ENCODE measurements around the gene GRPEL1. TPM values are rescaled to one million over a fixed set of nuclear protein-coding genes. Genes with fewer than 3 reads are reported as not detected.

Gene GRPEL1
- total RNA-seq, 1 experiment from 2014 or later, result 78.2 TPM

DNA sequence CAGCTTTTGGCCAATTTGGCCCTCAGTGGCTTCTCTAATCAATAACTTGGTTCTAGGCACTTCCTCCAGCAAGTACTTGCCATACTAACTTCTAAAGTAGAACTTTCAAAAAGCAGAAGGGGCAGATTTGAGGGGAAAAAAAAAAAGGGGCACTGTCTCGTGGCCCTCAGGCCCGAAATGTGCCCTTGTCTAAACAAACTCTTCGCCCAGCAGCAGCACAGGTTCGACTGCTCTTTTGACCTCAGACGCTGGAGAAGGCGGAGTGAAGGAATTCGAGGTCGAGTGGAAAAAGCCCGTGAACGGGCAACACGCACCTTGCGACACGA, 775 bp downstream of the GRPEL1 start:
- no peaks in the 10 kb centered on the region for H3K9me3 ChIP-seq (ENCODE audit: low read depth, low read length, poor library complexity, severe bottlenecking)
- ChIA-PET CTCF (interaction anchor here (0.6 to 0.7 kb wide), 2 partner anchors 27 to 210 kb away, joined by 3 to 4 read pairs; no protein-coding TSS in a partner anchor), POLR2A (ENCODE audit: low non-redundant PET) (interaction anchor here (0.6 kb wide), 1 partner anchor 1902 kb away, joined by 3 read pairs; no protein-coding TSS in a partner anchor)
- TF ChIP-seq CTCF (conservative IDR thresholded peaks at IDR 0.05; ENCODE audit: low read depth, low read length), result no peak
- TF ChIP-seq EZH2 (IDR thresholded peaks at IDR 0.05; ENCODE audit: borderline replicate concordance, low read depth, low read length, poor library complexity, severe bottlenecking), result no peak
- H3K4me1 ChIP-seq (ENCODE audit: insufficient read depth, low read length, poor library complexity, severe bottlenecking), result peaks cover 6% of the 10 kb centered on the region
- intact Hi-C loops (cut with micrococcal nuclease; ENCODE audit: unreplicated experiment), result loop anchor here (5.0 kb wide), 1 partner anchor 95 kb away; no protein-coding TSS in a partner anchor
- DNase-seq (ENCODE audit: low spot score), result no peak
- no peaks in the 10 kb centered on the region for H3K27me3 ChIP-seq (replicated peaks; ENCODE audit: insufficient read depth, low read depth, low read length, poor library complexity)
- peak overlapping the region; percentile 98 for H3K4me3 ChIP-seq (ENCODE audit: low read depth, low read length, poor library complexity, severe bottlenecking)
- peak overlapping the region; percentile 85 for H3K27ac ChIP-seq (ENCODE audit: low read depth, low read length, poor library complexity, severe bottlenecking)
- BruUV-seq (replicated peaks), result no TSS peak
- peaks cover 24% of the 10 kb centered on the region for H3K36me3 ChIP-seq (ENCODE audit: insufficient read depth, low read length, poor library complexity, severe bottlenecking)

DNA sequence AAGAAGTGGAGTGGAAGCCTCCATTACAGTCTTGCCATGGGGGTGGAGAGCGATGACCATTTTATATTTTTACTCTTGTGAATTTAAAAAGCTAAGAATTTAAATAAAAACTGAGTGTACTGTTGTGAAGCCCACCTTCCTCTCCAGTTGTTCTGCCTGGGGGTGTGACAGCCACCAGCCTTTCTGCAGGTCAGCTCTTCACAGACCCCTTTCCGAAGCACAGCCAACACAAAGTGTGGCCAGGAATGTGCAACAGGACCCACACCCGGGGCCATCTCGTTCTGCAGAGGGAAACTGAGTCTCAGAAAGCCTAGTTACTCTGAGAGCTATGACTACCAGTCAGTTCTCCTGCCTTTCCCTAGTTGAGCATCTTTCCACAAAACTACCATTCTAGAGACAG, 1.4 kb downstream of the GRPEL1 start:
- intact Hi-C loops (cut with micrococcal nuclease; ENCODE audit: unreplicated experiment), result loop anchor here (5.0 kb wide), 1 partner anchor 94 kb away; no protein-coding TSS in a partner anchor
- CTCF ChIA-PET, result interaction anchor here (0.7 kb wide), 1 partner anchor 28 kb away, joined by 4 read pairs; no protein-coding TSS in a partner anchor

DNA sequence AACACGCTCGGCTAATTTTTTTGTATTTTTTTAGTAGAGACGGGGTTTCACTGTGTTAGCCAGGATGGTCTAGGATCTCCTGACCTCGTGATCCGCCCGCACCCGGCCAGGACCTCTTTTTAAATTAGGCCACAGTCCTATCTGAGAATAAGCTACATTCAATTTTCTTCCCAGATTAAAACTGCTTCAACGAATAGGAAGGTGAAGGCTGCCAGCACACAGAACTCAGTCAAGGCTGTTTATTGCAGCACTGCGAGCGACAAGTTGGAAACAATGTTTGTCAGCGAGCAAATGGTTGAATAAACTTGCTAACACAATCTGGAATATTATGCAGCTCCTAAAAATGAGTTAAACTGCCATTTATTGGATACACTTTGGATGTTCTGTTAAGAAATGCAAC, 1.9 kb downstream of the GRPEL1 start:
- no peak for DNase-seq (ENCODE audit: low spot score)
- Histone ChIP-seq H3K36me3 (ENCODE audit: insufficient read depth, low read length, poor library complexity, severe bottlenecking) (peaks cover 35% of the 10 kb centered on the region), H3K4me3 (ENCODE audit: low read depth, low read length, poor library complexity, severe bottlenecking) (peak overlapping the region; percentile 98), H3K9me3 (ENCODE audit: low read depth, low read length, poor library complexity, severe bottlenecking) (no peaks in the 10 kb centered on the region), H3K27me3 (replicated peaks; ENCODE audit: insufficient read depth, low read depth, low read length, poor library complexity) (no peaks in the 10 kb centered on the region), H3K4me1 (ENCODE audit: insufficient read depth, low read length, poor library complexity, severe bottlenecking) (peaks cover 6% of the 10 kb centered on the region), H3K27ac (ENCODE audit: low read depth, low read length, poor library complexity, severe bottlenecking) (no peak overlapping the region)
- BruUV-seq (replicated peaks), result no TSS peak
- intact Hi-C loops (cut with micrococcal nuclease; ENCODE audit: unreplicated experiment), result loop anchor here (5.0 kb wide), 1 partner anchor 94 kb away; no protein-coding TSS in a partner anchor
- TF ChIP-seq EZH2 (IDR thresholded peaks at IDR 0.05; ENCODE audit: borderline replicate concordance, low read depth, low read length, poor library complexity, severe bottlenecking) (no peak), CTCF (conservative IDR thresholded peaks at IDR 0.05; ENCODE audit: low read depth, low read length) (no peak)
- CTCF ChIA-PET, result no interaction called here
- POLR2A ChIA-PET (ENCODE audit: low non-redundant PET), result no interaction called here

More for the DNA sequence above, 1.4 kb downstream of the GRPEL1 start:
- POLR2A ChIA-PET (ENCODE audit: low non-redundant PET), result no interaction called here
- H3K27ac ChIP-seq (ENCODE audit: low read depth, low read length, poor library complexity, severe bottlenecking), result no peak overlapping the region
- TF ChIP-seq CTCF (conservative IDR thresholded peaks at IDR 0.05; ENCODE audit: low read depth, low read length) (no peak), EZH2 (IDR thresholded peaks at IDR 0.05; ENCODE audit: borderline replicate concordance, low read depth, low read length, poor library complexity, severe bottlenecking) (no peak)
- BruUV-seq (replicated peaks), result TSS peak; percentile 59
- no peak for DNase-seq (ENCODE audit: low spot score)
- H3K4me1 ChIP-seq (ENCODE audit: insufficient read depth, low read length, poor library complexity, severe bottlenecking), result peaks cover 6% of the 10 kb centered on the region
- H3K27me3 ChIP-seq (replicated peaks; ENCODE audit: insufficient read depth, low read depth, low read length, poor library complexity), result no peaks in the 10 kb centered on the region
- H3K36me3 ChIP-seq (ENCODE audit: insufficient read depth, low read length, poor library complexity, severe bottlenecking), result peaks cover 30% of the 10 kb centered on the region
- H3K9me3 ChIP-seq (ENCODE audit: low read depth, low read length, poor library complexity, severe bottlenecking), result no peaks in the 10 kb centered on the region
- peak overlapping the region; percentile 98 for H3K4me3 ChIP-seq (ENCODE audit: low read depth, low read length, poor library complexity, severe bottlenecking)
